ENCODE results near the gene TRIM67. TPM values are rescaled to one million over a fixed set of nuclear protein-coding genes. Genes with fewer than 3 reads are reported as not detected.
A peak's percentile ranks its signal among the peaks of the same experiment; 100 is the strongest.

The TRIM67 gene
- total and polyA plus RNA-seq, 10 donors, result under 0.01 to 0.06 (median under 0.01) TPM; not detected in 7

- H3K9me3 ChIP-seq, result no peaks in the 10 kb centered on the region
- intact Hi-C loops (cut with DNase I; ENCODE audit: low total_unique reads), result loop anchor here (10.0 kb wide), 1 partner anchor 94 kb away; the partner anchor contains the start of genes EXOC8 and SPRTN
- H3K27me3 ChIP-seq (replicated peaks in 1 of 7), result no peaks in the 10 kb centered on the region
- H3K27ac ChIP-seq, result peak overlapping the region; percentile 79 to 89 (median 86)
- TF ChIP-seq POLR2AphosphoS5 (IDR thresholded peaks at IDR 0.05), result no peak
- no peak for TF ChIP-seq CTCF (IDR thresholded peaks at IDR 0.05 in 8 of 11, conservative IDR thresholded peaks at IDR 0.05 in 3 of 11)
- TF ChIP-seq POLR2A (IDR thresholded peaks at IDR 0.05), result no peak
- no peak for DNase-seq
- H3K4me3 ChIP-seq, result peak overlapping the region; percentile 65 to 89 (median 78)
- peaks cover 0 to 37% (median 25%) of the 10 kb centered on the region in 6 donors for H3K36me3 ChIP-seq
- 1 to 5% (median 2%) methylated on average over 13 of the region's 13 CpGs for WGBS, 5 donors
- peaks cover 15 to 93% (median 55%) of the 10 kb centered on the region in 6 donors for H3K4me1 ChIP-seq
These were observed 78.6 kb downstream of the TRIM67 start for GRCh38 chr1:231240531-231240882.

GRCh38 chr1:231240883-231241735, 79.3 kb downstream of the TRIM67 start, which contains the start of gene GNPAT:
TSS of gene GNPAT (plus strand) at chr1:231241212. CDS start at chr1:231241379, 167 bp downstream.
- Histone ChIP-seq H3K4me3 (peak within 1 kb of the TSS; percentile 65 to 89 (median 78)), H3K9me3 (no peaks in the 10 kb centered on the region), H3K27ac (peak within 1 kb of the TSS; percentile 79 to 89 (median 86)), H3K27me3 (replicated peaks in 1 of 7) (no peaks in the 10 kb centered on the region), H3K4me1 (peaks cover 15 to 89% (median 55%) of the 10 kb centered on the region in 6 donors), H3K36me3 (peaks cover 0 to 36% (median 25%) of the 10 kb centered on the region in 6 donors)
- DNase-seq, result peak; percentile 97
- intact Hi-C loops (cut with DNase I; ENCODE audit: low total_unique reads), result loop anchor here (10.0 kb wide), 1 partner anchor 94 kb away; the partner anchor contains the start of genes EXOC8 and SPRTN
- WGBS, 5 donors, result 0% methylated on average over 26 to 51 of the region's 51 CpGs
- TF ChIP-seq CTCF (IDR thresholded peaks at IDR 0.05 in 8 of 11, conservative IDR thresholded peaks at IDR 0.05 in 3 of 11), result peak in 1 of 11 experiments; percentile 22
- TF ChIP-seq POLR2A (IDR thresholded peaks at IDR 0.05), result peak; percentile 64 to 89 (median 83)
- peak; percentile 98 to 99 (median 98) for TF ChIP-seq POLR2AphosphoS5 (IDR thresholded peaks at IDR 0.05)

GRCh38 chr1:231241750-231242149, 79.9 kb downstream of the TRIM67 start:
- H3K4me3 ChIP-seq, result peak overlapping the region; percentile 65 to 89 (median 78)
- H3K9me3 ChIP-seq, result no peaks in the 10 kb centered on the region
- peaks cover 0 to 36% (median 22%) of the 10 kb centered on the region in 6 donors for H3K36me3 ChIP-seq
- TF ChIP-seq POLR2A (IDR thresholded peaks at IDR 0.05) (no peak), CTCF (IDR thresholded peaks at IDR 0.05 in 8 of 11, conservative IDR thresholded peaks at IDR 0.05 in 3 of 11) (no peak), POLR2AphosphoS5 (IDR thresholded peaks at IDR 0.05) (no peak)
- no peak for DNase-seq
- H3K27ac ChIP-seq, result peak overlapping the region in 7 of 8 donors; percentile 79 to 89 (median 87)
- H3K27me3 ChIP-seq (replicated peaks in 1 of 7), result no peaks in the 10 kb centered on the region
- intact Hi-C loops (cut with DNase I; ENCODE audit: low total_unique reads), result loop anchor here (10.0 kb wide), 1 partner anchor 93 kb away; the partner anchor contains the start of genes EXOC8 and SPRTN
- 0 to 1% (median 1%) methylated on average over 10 of the region's 10 CpGs for WGBS, 5 donors
- peaks cover 15 to 83% (median 52%) of the 10 kb centered on the region in 6 donors for H3K4me1 ChIP-seq
